SK-N-SH treated with all-trans-retinoic acid at 6 μM for 48 hours (cell line): ENCODE measurements around the gene ZNF700.

Experiments used
- ARNTL ChIP-seq: fragments of 450-650 bp; formaldehyde crosslinking; IDR thresholded peaks from 2 replicates; pipeline ENCODE4 v1.5.0; 2020; ENCODE audit warnings: low read depth, mild to moderate bottlenecking, moderate library complexity, borderline replicate concordance
- CSDC2 ChIP-seq: fragments of 250-450 bp; sonication (Bioruptor Pico); IDR thresholded peaks from 2 replicates; pipeline ENCODE4 v1.5.0; 2020; ENCODE audit warnings: mild to moderate bottlenecking, moderate library complexity
- POU6F1 ChIP-seq: fragments of 250-450 bp; sonication (Bioruptor Pico); IDR thresholded peaks from 2 replicates; pipeline ENCODE4 v1.8.0; 2021; ENCODE audit warnings: low read depth, mild to moderate bottlenecking, moderate library complexity, borderline replicate concordance
- PPARA ChIP-seq: fragments of 250-450 bp; sonication (Bioruptor Pico); IDR thresholded peaks from 2 replicates; pipeline ENCODE4 v1.5.0; 2020; ENCODE audit warnings: mild to moderate bottlenecking, borderline replicate concordance
- RARB ChIP-seq: fragments of 250-450 bp; sonication (Bioruptor Pico); IDR thresholded peaks from 2 replicates; pipeline ENCODE4 v1.8.0; 2021; ENCODE audit warnings: mild to moderate bottlenecking, moderate library complexity
- ZC3H10 ChIP-seq: fragments of 250-450 bp; sonication (Bioruptor Pico); IDR thresholded peaks from 2 replicates; pipeline ENCODE4 v1.5.1; 2021; ENCODE audit warnings: mild to moderate bottlenecking, moderate library complexity
- ZFP3 ChIP-seq: fragments of 250-450 bp; sonication (Bioruptor Pico); IDR thresholded peaks from 2 replicates; pipeline ENCODE4 v1.5.0; 2020; ENCODE audit warnings: mild to moderate bottlenecking, moderate library complexity
- ZNF565 ChIP-seq: fragments of 450-650 bp; formaldehyde crosslinking; conservative IDR thresholded peaks from 2 replicates; pipeline ENCODE4 v1.5.0; 2020; ENCODE audit warnings: low read depth, mild to moderate bottlenecking, moderate library complexity
- ZNF70 ChIP-seq: fragments of 450-650 bp; formaldehyde crosslinking; IDR thresholded peaks from 2 replicates; pipeline ENCODE4 v1.5.0; 2020; ENCODE audit warnings: mild to moderate bottlenecking, moderate library complexity
- TF ChIP-seq, protein P1 (sequence below): fragments of 250-450 bp; sonication (Bioruptor Pico); IDR thresholded peaks from 2 replicates; pipeline ENCODE4 v1.8.0; 2020; ENCODE audit warnings: mild to moderate bottlenecking, moderate library complexity, borderline replicate concordance

DNA sequence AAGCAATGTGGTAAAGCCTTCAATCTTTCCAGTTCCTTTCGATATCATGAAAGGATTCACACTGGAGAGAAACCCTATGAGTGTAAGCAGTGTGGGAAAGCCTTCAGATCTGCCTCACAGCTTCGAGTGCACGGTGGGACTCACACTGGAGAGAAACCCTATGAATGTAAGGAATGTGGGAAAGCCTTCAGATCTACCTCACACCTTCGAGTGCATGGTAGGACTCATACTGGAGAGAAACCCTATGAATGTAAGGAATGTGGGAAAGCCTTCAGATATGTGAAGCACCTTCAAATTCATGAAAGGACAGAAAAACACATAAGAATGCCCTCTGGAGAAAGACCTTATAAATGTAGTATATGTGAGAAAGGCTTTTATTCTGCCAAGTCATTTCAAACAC is 24.3 kb downstream of the ZNF700 start:
- TF ChIP-seq, protein P1, sequence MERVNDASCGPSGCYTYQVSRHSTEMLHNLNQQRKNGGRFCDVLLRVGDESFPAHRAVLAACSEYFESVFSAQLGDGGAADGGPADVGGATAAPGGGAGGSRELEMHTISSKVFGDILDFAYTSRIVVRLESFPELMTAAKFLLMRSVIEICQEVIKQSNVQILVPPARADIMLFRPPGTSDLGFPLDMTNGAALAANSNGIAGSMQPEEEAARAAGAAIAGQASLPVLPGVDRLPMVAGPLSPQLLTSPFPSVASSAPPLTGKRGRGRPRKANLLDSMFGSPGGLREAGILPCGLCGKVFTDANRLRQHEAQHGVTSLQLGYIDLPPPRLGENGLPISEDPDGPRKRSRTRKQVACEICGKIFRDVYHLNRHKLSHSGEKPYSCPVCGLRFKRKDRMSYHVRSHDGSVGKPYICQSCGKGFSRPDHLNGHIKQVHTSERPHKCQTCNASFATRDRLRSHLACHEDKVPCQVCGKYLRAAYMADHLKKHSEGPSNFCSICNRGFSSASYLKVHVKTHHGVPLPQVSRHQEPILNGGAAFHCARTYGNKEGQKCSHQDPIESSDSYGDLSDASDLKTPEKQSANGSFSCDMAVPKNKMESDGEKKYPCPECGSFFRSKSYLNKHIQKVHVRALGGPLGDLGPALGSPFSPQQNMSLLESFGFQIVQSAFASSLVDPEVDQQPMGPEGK (CRISPR knock-in tag), result no peak
- TF ChIP-seq PPARA (no peak), ZFP3 (CRISPR knock-in tag) (no peak), ZNF565 (CRISPR knock-in tag) (no peak), ARNTL (no peak), POU6F1 (CRISPR knock-in tag) (no peak), ZNF70 (no peak), CSDC2 (CRISPR knock-in tag) (no peak), ZC3H10 (no peak), RARB (CRISPR knock-in tag) (no peak)
